Panc1 (cell line): Measurements from ENCODE around the gene STAC. TPM values are rescaled to one million over a fixed set of nuclear protein-coding genes. Genes with fewer than 3 reads are reported as not detected.

Experiments used
- ATAC-seq: fragments of 200-7000 bp; cut with Tn5 transposase; 2 replicates; pipeline ENCODE4 v1.9.1; 2020; ENCODE audit warnings: mild to moderate bottlenecking, moderate library complexity
- BruUV-seq: library from RNA; stranded (reverse); fragments of 400-500 nt; replicated peaks from 2 replicates; lab custom pipeline; 2021; lab: Mats Ljungman, UMichigan
- CTCF ChIA-PET: fragments of 300-600 bp; sonication (Branson Sonifier 250); formaldehyde crosslinking; loops from one replicate; lab custom pipeline; 2022; ENCODE audit warnings: antibody characterized with exemption; lab: Charles Lee
- POLR2A ChIA-PET: fragments of 300-600 bp; sonication (Branson Sonifier 250); formaldehyde crosslinking; loops from one replicate; lab custom pipeline; 2022; ENCODE audit warnings: antibody characterized with exemption; lab: Charles Lee
- DNase-seq: peaks from one replicate; pipeline ENCODE4 v3.0.0-alpha.2; 2010; ENCODE audit warnings: low read depth, low spot score
- H3K27ac ChIP-seq: 2 replicates; pipeline ENCODE4 v1.5.1; 2011; ENCODE audit warnings: mild to moderate bottlenecking, low read length, inconsistent platforms
- H3K27me3 ChIP-seq: fragments of 200-500 bp; sonication (Bioruptor generic); 2 replicates; pipeline ENCODE4 v1.6.0; 2014; ENCODE audit warnings: low read length, inconsistent platforms; ENCODE audit not compliant: control insufficient read depth, insufficient read depth
- H3K36me3 ChIP-seq: fragments of 200-500 bp; sonication (Bioruptor generic); 2 replicates; pipeline ENCODE4 v1.5.1; 2014; ENCODE audit warnings: inconsistent platforms, mild to moderate bottlenecking, low read length, moderate library complexity; ENCODE audit not compliant: control insufficient read depth, insufficient read depth
- H3K4me1 ChIP-seq: 2 replicates; pipeline ENCODE4 v1.5.1; 2011; ENCODE audit warnings: inconsistent platforms, mild to moderate bottlenecking, low read length, moderate library complexity; ENCODE audit not compliant: control insufficient read depth, insufficient read depth
- H3K4me3 ChIP-seq, 2 experiments: 2 replicates each; pipeline ENCODE4 v1.5.1; 2011 to 2012; ENCODE audit warnings: low read depth in 2 of 2, low read length in 2 of 2, mild to moderate bottlenecking in 2 of 2, inconsistent platforms in 1 of 2, moderate library complexity in 1 of 2
- H3K9me3 ChIP-seq: fragments of 200-500 bp; sonication (Bioruptor generic); 2 replicates; pipeline ENCODE4 v1.5.1; 2014; ENCODE audit warnings: low read depth, mild to moderate bottlenecking, inconsistent platforms, low read length, moderate library complexity; ENCODE audit not compliant: control insufficient read depth, insufficient read depth
- CTCF ChIP-seq: fragments of 450-650 bp; IDR thresholded peaks from 2 replicates; pipeline ENCODE4 v1.5.1; 2017; ENCODE audit warnings: mild to moderate bottlenecking
- POLR2AphosphoS5 ChIP-seq: IDR thresholded peaks from 2 replicates; pipeline ENCODE4 v1.6.1; 2012; ENCODE audit warnings: mild to moderate bottlenecking, low read depth, low read length, moderate library complexity
- REST ChIP-seq, 2 experiments: IDR thresholded peaks; 2 replicates each; pipeline ENCODE4 v1.6.1; 2011 to 2012; ENCODE audit warnings: low read depth in 2 of 2, control low read depth in 1 of 2, low read length in 1 of 2, mild to moderate bottlenecking in 1 of 2, moderate library complexity in 1 of 2; ENCODE audit not compliant: insufficient read depth in 1 of 2
- SIN3A ChIP-seq: IDR thresholded peaks from 2 replicates; pipeline ENCODE4 v1.6.1; 2012; ENCODE audit warnings: low read depth, mild to moderate bottlenecking, low read length, moderate library complexity, borderline replicate concordance; ENCODE audit not compliant: insufficient read depth
- TCF7L2 ChIP-seq: IDR thresholded peaks from 2 replicates; pipeline ENCODE4 v1.6.1; 2011; ENCODE audit warnings: mild to moderate bottlenecking, low read depth, low read length, inconsistent platforms
- in situ Hi-C: cut with HindIII; loops from 2 replicates; pipeline ENCODE4 v1.10.0; 2016; ENCODE audit warnings: low sequenced_read_pairs, low pct_unique_long_range_greater_than_20kb
- intact Hi-C: fragments of 100-400 bp; cut with micrococcal nuclease; formaldehyde crosslinking; loops from one replicate; pipeline ENCODE4 v1.10.0; 2022; ENCODE audit not compliant: unreplicated experiment
- total RNA-seq: library from RNA; stranded (reverse); gene quantifications from one replicate; pipeline ENCODE4 v1.2.1, GENCODE V29; 2021; ENCODE audit not compliant: unreplicated experiment

The STAC gene
- total RNA-seq, 1 experiment from 2014 or later: 18.8 TPM

DNA sequence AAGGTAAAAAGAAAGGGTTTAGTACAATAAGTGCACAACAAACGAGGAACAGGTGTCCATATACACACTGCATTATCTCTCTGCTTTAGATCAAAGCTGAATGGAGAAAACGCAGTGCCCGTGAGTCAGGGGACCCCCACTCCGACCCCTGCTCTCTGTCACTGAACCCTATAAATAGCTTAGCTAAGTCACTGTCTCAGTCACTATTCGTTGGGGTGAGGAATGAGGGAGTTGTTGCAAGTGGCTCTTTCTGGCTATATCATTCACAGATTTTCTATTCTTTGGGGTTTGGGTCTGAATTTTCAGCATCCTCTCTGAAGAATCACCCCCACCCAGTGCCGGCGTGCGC is 458 bp upstream of the STAC start:
- H3K27ac ChIP-seq: peak overlapping the region; percentile 75; the same call in 1 of the 2 replicates
- H3K27me3 ChIP-seq: no peaks in the 10 kb centered on the region
- in situ Hi-C loops: no loop called here
- POLR2A ChIA-PET: no interaction called here
- H3K9me3 ChIP-seq: no peaks in the 10 kb centered on the region
- BruUV-seq: no TSS peak
- ATAC-seq (no peak; the same call in 1 of the 2 replicates), DNase-seq (no peak)
- TF ChIP-seq CTCF: no peak
- TF ChIP-seq POLR2AphosphoS5: no peak
- TF ChIP-seq TCF7L2: no peak
- no peak for TF ChIP-seq REST (IDR thresholded peaks at IDR 0.05; ENCODE audit: insufficient read depth in 1 of 2, low read depth in 2 of 2, low read length in 1 of 2)
- TF ChIP-seq SIN3A: no peak
- CTCF ChIA-PET: no interaction called here
- peaks cover 3% of the 10 kb centered on the region; the same call in 1 of the 2 replicates for H3K4me1 ChIP-seq
- H3K4me3 ChIP-seq: peak overlapping the region; percentile 73 to 89
- no peaks in the 10 kb centered on the region for H3K36me3 ChIP-seq
- intact Hi-C loops: no loop called here

DNA sequence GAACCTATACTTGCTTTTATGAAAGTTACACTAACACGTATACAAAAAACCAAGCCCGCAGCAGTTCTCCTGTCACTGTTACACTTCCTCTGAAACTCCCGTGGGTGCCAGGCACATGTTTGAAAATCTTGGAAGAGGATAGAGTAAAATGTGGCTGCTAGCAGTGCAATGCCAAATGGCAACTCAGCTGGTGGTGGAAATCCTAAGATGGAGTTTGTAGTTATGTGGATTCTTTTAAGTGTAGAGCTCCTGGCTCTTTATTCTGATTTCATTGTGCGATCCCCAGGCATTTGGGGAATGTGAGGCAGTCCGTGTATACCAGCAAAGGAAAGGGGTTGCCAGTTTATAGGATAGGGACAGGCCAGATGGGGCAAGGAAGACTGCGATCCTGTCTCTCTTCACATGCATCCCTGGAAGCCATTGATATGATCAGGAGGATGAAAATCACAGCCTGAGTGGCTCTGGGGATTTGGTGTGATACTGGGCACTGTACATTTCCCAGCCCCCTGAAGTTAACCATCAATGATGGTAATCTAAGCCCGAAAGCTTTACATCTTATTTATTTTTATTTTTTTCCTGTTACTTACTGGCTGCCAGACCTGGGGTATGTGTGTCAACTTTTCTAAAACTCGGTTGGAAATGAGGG is 1.1 kb downstream of the STAC start:
- in situ Hi-C loops: no loop called here
- peak overlapping the region; percentile 77 for H3K27ac ChIP-seq
- H3K4me1 ChIP-seq: peaks cover 3% of the 10 kb centered on the region; the same call in 1 of the 2 replicates
- H3K36me3 ChIP-seq: no peaks in the 10 kb centered on the region
- H3K27me3 ChIP-seq: no peaks in the 10 kb centered on the region
- ATAC-seq (no peak), DNase-seq (no peak)
- ChIA-PET CTCF (no interaction called here), POLR2A (no interaction called here)
- H3K4me3 ChIP-seq: peak overlapping the region; percentile 73 to 89
- TF ChIP-seq TCF7L2 (no peak), SIN3A (no peak), CTCF (no peak), POLR2AphosphoS5 (no peak), REST (IDR thresholded peaks at IDR 0.05; ENCODE audit: insufficient read depth in 1 of 2, low read depth in 2 of 2, low read length in 1 of 2) (no peak)
- intact Hi-C loops: no loop called here
- TSS peak; percentile 66 for BruUV-seq
- no peaks in the 10 kb centered on the region for H3K9me3 ChIP-seq
